Measurements from ENCODE around the gene NSG2. TPM values are rescaled to one million over a fixed set of nuclear protein-coding genes. Genes with fewer than 3 reads are reported as not detected.

Gene NSG2
- total and polyA plus RNA-seq, 3 donors from 2014 or later, result 7.2 to 11.3 (median 8.4) TPM

DNA sequence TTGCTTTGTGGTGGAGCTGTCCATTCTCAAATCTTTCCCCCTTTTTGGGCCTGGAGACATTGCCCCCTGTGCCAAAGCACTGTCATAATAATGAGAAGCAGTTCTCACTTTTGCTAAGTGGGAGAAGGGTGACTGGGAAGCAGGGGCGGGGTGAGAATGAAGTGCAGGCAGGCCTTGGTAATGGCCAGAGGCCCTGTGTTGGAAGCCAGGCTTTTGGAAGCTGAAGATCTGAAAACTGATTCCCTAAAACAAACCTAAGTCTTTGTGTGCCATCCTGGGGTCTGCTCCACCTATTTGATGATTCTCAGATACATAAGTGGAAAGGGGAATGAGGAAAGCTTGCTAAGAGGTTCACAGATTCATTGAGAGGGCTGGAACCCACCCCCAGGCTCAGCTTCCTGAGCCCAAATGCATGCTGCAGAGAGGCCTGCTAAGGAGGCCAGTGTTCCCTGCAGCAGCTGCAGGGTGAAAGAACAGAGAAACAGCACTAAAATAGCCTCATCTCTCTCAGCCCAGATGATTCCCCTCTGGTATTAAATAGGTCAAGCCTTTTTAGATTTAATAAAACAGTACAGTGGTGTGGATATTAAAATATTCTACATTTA, 75.0 kb downstream of the NSG2 start:
- Histone ChIP-seq H3K4me3 (no peak overlapping the region), H3K27ac (no peak overlapping the region), H3K4me1 (peaks cover 3% of the 10 kb centered on the region), H3K9me3 (no peaks in the 10 kb centered on the region), H3K27me3 (no peaks in the 10 kb centered on the region), H3K36me3 (ENCODE audit: low read depth, missing control alignments) (no peaks in the 10 kb centered on the region)
- DNase-seq, result no peak
- TF ChIP-seq, protein P1, sequence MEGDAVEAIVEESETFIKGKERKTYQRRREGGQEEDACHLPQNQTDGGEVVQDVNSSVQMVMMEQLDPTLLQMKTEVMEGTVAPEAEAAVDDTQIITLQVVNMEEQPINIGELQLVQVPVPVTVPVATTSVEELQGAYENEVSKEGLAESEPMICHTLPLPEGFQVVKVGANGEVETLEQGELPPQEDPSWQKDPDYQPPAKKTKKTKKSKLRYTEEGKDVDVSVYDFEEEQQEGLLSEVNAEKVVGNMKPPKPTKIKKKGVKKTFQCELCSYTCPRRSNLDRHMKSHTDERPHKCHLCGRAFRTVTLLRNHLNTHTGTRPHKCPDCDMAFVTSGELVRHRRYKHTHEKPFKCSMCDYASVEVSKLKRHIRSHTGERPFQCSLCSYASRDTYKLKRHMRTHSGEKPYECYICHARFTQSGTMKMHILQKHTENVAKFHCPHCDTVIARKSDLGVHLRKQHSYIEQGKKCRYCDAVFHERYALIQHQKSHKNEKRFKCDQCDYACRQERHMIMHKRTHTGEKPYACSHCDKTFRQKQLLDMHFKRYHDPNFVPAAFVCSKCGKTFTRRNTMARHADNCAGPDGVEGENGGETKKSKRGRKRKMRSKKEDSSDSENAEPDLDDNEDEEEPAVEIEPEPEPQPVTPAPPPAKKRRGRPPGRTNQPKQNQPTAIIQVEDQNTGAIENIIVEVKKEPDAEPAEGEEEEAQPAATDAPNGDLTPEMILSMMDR (IDR thresholded peaks at IDR 0.05), result no peak
- WGBS, 2 donors, result 27 to 71% methylated on average over 1 of the region's 1 CpG
- intact Hi-C loops (cut with DNase I; ENCODE audit: low total_unique reads), result no loop called here

- TF ChIP-seq POLR2A (IDR thresholded peaks at IDR 0.05), result no peak
- TF ChIP-seq, protein P1 (IDR thresholded peaks at IDR 0.05), result no peak
- intact Hi-C loops (cut with DNase I; ENCODE audit: low total_unique reads), result no loop called here
- Histone ChIP-seq H3K4me1 (no peaks in the 10 kb centered on the region), H3K9me3 (no peaks in the 10 kb centered on the region), H3K27me3 (no peaks in the 10 kb centered on the region), H3K36me3 (ENCODE audit: low read depth, missing control alignments) (no peaks in the 10 kb centered on the region), H3K4me3 (no peak overlapping the region), H3K27ac (no peak overlapping the region)
- 96 to 97% methylated on average over 1 of the region's 1 CpG for WGBS, 2 donors
- no peak for DNase-seq
These were observed 89.0 kb downstream of the NSG2 start for GRCh38 chr5:174134545-174134944.

GRCh38 chr5:174139623-174140022, 94.1 kb downstream of the NSG2 start:
- TF ChIP-seq, protein P1 (IDR thresholded peaks at IDR 0.05), result no peak
- TF ChIP-seq POLR2A (IDR thresholded peaks at IDR 0.05), result no peak
- intact Hi-C loops (cut with DNase I; ENCODE audit: low total_unique reads), result no loop called here
- Histone ChIP-seq H3K4me1 (no peaks in the 10 kb centered on the region), H3K4me3 (no peak overlapping the region), H3K27me3 (no peaks in the 10 kb centered on the region), H3K27ac (no peak overlapping the region), H3K36me3 (ENCODE audit: low read depth, missing control alignments) (no peaks in the 10 kb centered on the region), H3K9me3 (no peaks in the 10 kb centered on the region)
- no peak for DNase-seq
- WGBS, 2 donors, result 22 to 37% methylated on average over 3 of the region's 3 CpGs

DNA sequence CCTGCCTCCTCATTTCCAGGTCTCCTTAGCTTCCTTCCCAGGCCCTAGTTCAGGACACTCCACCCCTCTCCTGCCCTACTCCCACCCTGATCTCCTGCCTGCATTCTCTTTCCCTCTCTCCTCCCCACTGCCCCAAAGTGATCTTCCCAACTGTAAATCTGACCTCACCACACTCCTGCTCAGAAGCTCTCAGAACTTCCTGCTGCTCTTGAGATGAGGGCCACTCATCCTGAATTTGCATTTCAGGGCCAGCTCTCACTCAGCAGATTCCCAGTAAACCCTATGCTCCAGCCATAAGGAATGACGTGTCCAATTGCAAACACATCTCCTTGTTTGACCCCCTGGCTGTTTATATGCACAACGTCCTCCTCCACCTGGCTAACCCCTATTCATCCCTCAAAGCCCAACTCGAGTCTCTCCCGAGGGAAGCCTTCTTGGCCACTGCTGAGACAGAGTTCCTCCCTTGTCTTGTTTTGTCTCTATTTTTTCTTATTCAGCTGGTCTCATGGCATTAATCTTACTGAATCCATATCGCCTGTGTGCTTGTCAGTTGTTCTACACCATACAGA, 95.0 kb downstream of the NSG2 start:
- Histone ChIP-seq H3K4me1 (no peaks in the 10 kb centered on the region), H3K27ac (no peak overlapping the region), H3K9me3 (no peaks in the 10 kb centered on the region), H3K27me3 (no peaks in the 10 kb centered on the region), H3K36me3 (ENCODE audit: low read depth, missing control alignments) (no peaks in the 10 kb centered on the region), H3K4me3 (no peak overlapping the region)
- 64 to 74% methylated on average over 5 of the region's 5 CpGs for WGBS, 2 donors
- TF ChIP-seq, protein P1 (IDR thresholded peaks at IDR 0.05), result no peak
- TF ChIP-seq POLR2A (IDR thresholded peaks at IDR 0.05), result no peak
- DNase-seq, result no peak
- intact Hi-C loops (cut with DNase I; ENCODE audit: low total_unique reads), result no loop called here

DNA sequence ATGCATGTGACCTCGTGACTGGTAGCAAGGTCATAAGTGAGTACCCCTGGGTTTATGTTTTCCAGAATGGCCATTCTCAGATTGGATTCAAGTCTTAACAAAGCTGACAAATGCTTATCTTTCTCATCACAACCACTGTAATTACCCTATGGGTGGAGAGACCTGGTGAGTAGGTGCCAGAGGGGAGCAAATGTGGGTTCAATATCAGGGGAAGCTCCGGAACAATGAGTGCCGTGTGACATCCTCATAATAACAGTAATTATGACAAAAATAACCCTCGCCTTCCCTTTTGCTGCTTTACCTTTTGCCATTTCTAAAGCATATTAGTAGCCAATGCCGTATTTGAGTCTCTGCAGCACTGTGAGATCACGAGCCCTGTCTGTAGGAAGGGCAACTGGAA, 95.9 kb downstream of the NSG2 start:
- Histone ChIP-seq H3K4me1 (no peaks in the 10 kb centered on the region), H3K27ac (no peak overlapping the region), H3K36me3 (ENCODE audit: low read depth, missing control alignments) (no peaks in the 10 kb centered on the region), H3K4me3 (no peak overlapping the region), H3K9me3 (no peaks in the 10 kb centered on the region), H3K27me3 (no peaks in the 10 kb centered on the region)
- DNase-seq, result no peak
- WGBS, 2 donors, result 81 to 88% methylated on average over 6 of the region's 6 CpGs
- intact Hi-C loops (cut with DNase I; ENCODE audit: low total_unique reads), result no loop called here
- TF ChIP-seq, protein P1 (IDR thresholded peaks at IDR 0.05), result no peak
- TF ChIP-seq POLR2A (IDR thresholded peaks at IDR 0.05), result no peak

Measured in testis (tissue), 3 donors.